Neural progenitor cell (in vitro differentiated cells): ENCODE data around the gene SULT1A2. TPM values are rescaled to one million over a fixed set of nuclear protein-coding genes. Genes with fewer than 3 reads are reported as not detected.

Experiments
- DNase-seq: peaks from one replicate; pipeline ENCODE4 v3.0.0-alpha.2; 2016; ENCODE audit warnings: low spot score
- H2AFZ ChIP-seq: fragments of 200-600 bp; sonication (generic); replicated peaks from 2 replicates; pipeline ENCODE4 v1.6.1; 2016; ENCODE audit warnings: antibody characterized with exemption
- H3F3A ChIP-seq: fragments of 200-600 bp; sonication (generic); 2 replicates; pipeline ENCODE4 v1.6.1; 2016; ENCODE audit warnings: antibody characterized with exemption, low read depth
- H3K27ac ChIP-seq: fragments of 200-600 bp; sonication (generic); 2 replicates; pipeline ENCODE4 v1.5.1; 2016; ENCODE audit warnings: mild to moderate bottlenecking
- H3K27me3 ChIP-seq: fragments of 200-600 bp; sonication (generic); 2 replicates; pipeline ENCODE4 v1.6.1; 2016; ENCODE audit warnings: mild to moderate bottlenecking, moderate library complexity
- H3K36me3 ChIP-seq: fragments of 200-600 bp; sonication (generic); 2 replicates; pipeline ENCODE4 v1.5.1; 2016
- H3K4me1 ChIP-seq: fragments of 200-600 bp; sonication (generic); 2 replicates; pipeline ENCODE4 v1.6.1; 2016; ENCODE audit warnings: mixed run types
- H3K4me2 ChIP-seq: fragments of 200-600 bp; sonication (generic); 2 replicates; pipeline ENCODE4 v1.6.1; 2016
- H3K4me3 ChIP-seq: fragments of 200-600 bp; sonication (generic); 2 replicates; pipeline ENCODE4 v1.5.1; 2016
- H3K79me2 ChIP-seq: fragments of 200-600 bp; sonication (generic); 2 replicates; pipeline ENCODE4 v1.6.1; 2016; ENCODE audit warnings: low read depth
- H3K9ac ChIP-seq: fragments of 200-600 bp; sonication (generic); 2 replicates; pipeline ENCODE4 v1.6.1; 2016
- H3K9me3 ChIP-seq: fragments of 200-600 bp; sonication (generic); 2 replicates; pipeline ENCODE4 v1.5.1; 2016; ENCODE audit warnings: low read depth
- H4K20me1 ChIP-seq: fragments of 200-600 bp; sonication (generic); 2 replicates; pipeline ENCODE4 v1.6.1; 2016; ENCODE audit warnings: low read depth
- H3K27ac Mint-ChIP-seq: 3 replicates; pipeline ENCODE4 v1.8.0; 2021; ENCODE audit warnings: mixed read lengths
- H3K27me3 Mint-ChIP-seq: 2 replicates; pipeline ENCODE4 v1.8.0; 2022; ENCODE audit warnings: low read depth, mild to moderate bottlenecking, inconsistent platforms, moderate library complexity, mixed read lengths; ENCODE audit not compliant: insufficient read depth
- H3K36me3 Mint-ChIP-seq: 3 replicates; pipeline ENCODE4 v1.8.0; 2021; ENCODE audit warnings: mixed read lengths
- H3K4me1 Mint-ChIP-seq: 3 replicates; pipeline ENCODE4 v1.8.0; 2021; ENCODE audit warnings: mixed read lengths
- H3K4me3 Mint-ChIP-seq: 3 replicates; pipeline ENCODE4 v1.8.0; 2021; ENCODE audit warnings: mild to moderate bottlenecking, moderate library complexity, mixed read lengths
- H3K9me3 Mint-ChIP-seq: 3 replicates; pipeline ENCODE4 v1.8.0; 2020; ENCODE audit warnings: mixed read lengths
- CTCF ChIP-seq: fragments of 200-600 bp; sonication (generic); IDR thresholded peaks from 2 replicates; pipeline ENCODE4 v1.5.1; 2017; ENCODE audit warnings: antibody characterized with exemption, mild to moderate bottlenecking
- EZH2 ChIP-seq: fragments of 200-600 bp; sonication (generic); IDR thresholded peaks from 2 replicates; pipeline ENCODE4 v1.6.1; 2017; ENCODE audit warnings: antibody characterized with exemption, mild to moderate bottlenecking, moderate library complexity
- EZH2phosphoT487 ChIP-seq: fragments of 200-600 bp; sonication (generic); IDR thresholded peaks from 2 replicates; pipeline ENCODE4 v1.6.1; 2017; ENCODE audit warnings: antibody characterized with exemption
- total RNA-seq: library from RNA; depleted of rRNA; stranded (reverse); fragments of >200 nt; gene quantifications from 2 replicates; pipeline ENCODE4 v1.2.3, GENCODE V29; 2015; ENCODE audit warnings: low replicate concordance

The SULT1A2 gene
- total RNA-seq, 1 donor from 2014 or later: not detected

- no peak overlapping the region for H3K27ac Mint-ChIP-seq
- Histone ChIP-seq H3K4me3 (no peak overlapping the region), H3K27ac (no peak overlapping the region), H3K4me1 (peaks cover 12% of the 10 kb centered on the region), H2AFZ (no peak overlapping the region), H3K36me3 (no peaks in the 10 kb centered on the region), H3K79me2 (no peaks in the 10 kb centered on the region), H3F3A (no peaks in the 10 kb centered on the region), H3K9ac (no peak overlapping the region), H3K9me3 (no peaks in the 10 kb centered on the region), H4K20me1 (no peaks in the 10 kb centered on the region), H3K27me3 (no peaks in the 10 kb centered on the region), H3K4me2 (no peak overlapping the region)
- H3K36me3 Mint-ChIP-seq: peaks cover 8% of the 10 kb centered on the region
- H3K27me3 Mint-ChIP-seq: peaks cover 8% of the 10 kb centered on the region
- H3K9me3 Mint-ChIP-seq: no peaks in the 10 kb centered on the region
- TF ChIP-seq CTCF (no peak), EZH2phosphoT487 (no peak), EZH2 (no peak)
- H3K4me1 Mint-ChIP-seq: peaks cover 18% of the 10 kb centered on the region
- no peak for DNase-seq
- H3K4me3 Mint-ChIP-seq: no peak overlapping the region
Observed at GRCh38 chr16:28592979-28593553, 3.8 kb downstream of the SULT1A2 start.

- no peak for TF ChIP-seq EZH2
- TF ChIP-seq CTCF: no peak
- TF ChIP-seq EZH2phosphoT487: no peak
- Mint-ChIP-seq H3K27ac (no peak overlapping the region), H3K27me3 (peaks cover 8% of the 10 kb centered on the region), H3K4me3 (no peak overlapping the region), H3K9me3 (no peaks in the 10 kb centered on the region), H3K36me3 (peaks cover 8% of the 10 kb centered on the region), H3K4me1 (peaks cover 12% of the 10 kb centered on the region)
- Histone ChIP-seq H3K27me3 (no peaks in the 10 kb centered on the region), H4K20me1 (no peaks in the 10 kb centered on the region), H3F3A (no peaks in the 10 kb centered on the region), H3K27ac (no peak overlapping the region), H3K4me1 (peaks cover 9% of the 10 kb centered on the region), H3K36me3 (no peaks in the 10 kb centered on the region), H3K4me2 (no peak overlapping the region), H3K4me3 (no peak overlapping the region), H3K9me3 (no peaks in the 10 kb centered on the region), H2AFZ (no peak overlapping the region), H3K79me2 (no peaks in the 10 kb centered on the region), H3K9ac (no peak overlapping the region)
- DNase-seq: no peak
Observed at GRCh38 chr16:28592511-28592910, 4.3 kb downstream of the SULT1A2 start.

GRCh38 chr16:28591355-28591754 lies 5.5 kb downstream of the SULT1A2 start:
- no peak for TF ChIP-seq EZH2
- TF ChIP-seq CTCF: no peak
- TF ChIP-seq EZH2phosphoT487: no peak
- no peaks in the 10 kb centered on the region for H3F3A ChIP-seq
- H4K20me1 ChIP-seq: no peaks in the 10 kb centered on the region
- no peak overlapping the region for H3K4me3 ChIP-seq
- H3K27me3 ChIP-seq: no peaks in the 10 kb centered on the region
- peaks cover 2% of the 10 kb centered on the region for H3K4me1 Mint-ChIP-seq
- H3K36me3 ChIP-seq: no peaks in the 10 kb centered on the region
- no peak for DNase-seq
- H3K79me2 ChIP-seq: no peaks in the 10 kb centered on the region
- no peak overlapping the region for H3K27ac Mint-ChIP-seq
- no peaks in the 10 kb centered on the region for H3K9me3 Mint-ChIP-seq
- H3K9me3 ChIP-seq: no peaks in the 10 kb centered on the region
- no peaks in the 10 kb centered on the region for H3K4me1 ChIP-seq
- H3K9ac ChIP-seq: no peak overlapping the region
- H3K27me3 Mint-ChIP-seq: peaks cover 2% of the 10 kb centered on the region
- no peak overlapping the region for H3K4me2 ChIP-seq
- no peak overlapping the region for H3K4me3 Mint-ChIP-seq
- H3K27ac ChIP-seq: no peak overlapping the region
- peaks cover 10% of the 10 kb centered on the region for H3K36me3 Mint-ChIP-seq
- H2AFZ ChIP-seq: no peak overlapping the region
